Activated naive CD4-positive, alpha-beta T cell treated with anti-CD3 and anti-CD28 coated beads, Interleukin-2, amount 50 U/mL, for 72 hours (primary cell): ENCODE results near the gene NEBL. TPM values are rescaled to one million over a fixed set of nuclear protein-coding genes. Genes with fewer than 3 reads are reported as not detected.

ENCODE experiments used
- ATAC-seq, 2 donors: fragments of 150-1000 bp; cut with Tn5 transposase; 2 replicates each; pipeline ENCODE4 v1.10.0; 2021; ENCODE audit warnings: mild to moderate bottlenecking in 2 of 2, moderate library complexity in 2 of 2
- DNase-seq, 2 donors: peaks; one replicate each; pipeline ENCODE4 v3.0.0; 2021 to 2022; ENCODE audit warnings: low spot score in 2 of 2
- H3K27ac Mint-ChIP-seq, 2 donors: one replicate each; pipeline ENCODE4 v1.8.0; 2022; ENCODE audit warnings: mild to moderate bottlenecking in 2 of 2, mixed read lengths in 2 of 2
- H3K36me3 Mint-ChIP-seq, 2 donors: one replicate each; pipeline ENCODE4 v1.8.0; 2022; ENCODE audit warnings: mixed read lengths in 2 of 2
- H3K9me3 Mint-ChIP-seq, 2 donors: one replicate each; pipeline ENCODE4 v1.8.0; 2022; ENCODE audit warnings: mixed read lengths in 2 of 2
- total RNA-seq, 2 donors: library from RNA; stranded (reverse); gene quantifications; one replicate each; pipeline ENCODE4 v1.2.3, GENCODE V29; 2022

The NEBL gene
- total RNA-seq, 2 donors from 2014 or later = 0.02 to 3.0 TPM

DNA sequence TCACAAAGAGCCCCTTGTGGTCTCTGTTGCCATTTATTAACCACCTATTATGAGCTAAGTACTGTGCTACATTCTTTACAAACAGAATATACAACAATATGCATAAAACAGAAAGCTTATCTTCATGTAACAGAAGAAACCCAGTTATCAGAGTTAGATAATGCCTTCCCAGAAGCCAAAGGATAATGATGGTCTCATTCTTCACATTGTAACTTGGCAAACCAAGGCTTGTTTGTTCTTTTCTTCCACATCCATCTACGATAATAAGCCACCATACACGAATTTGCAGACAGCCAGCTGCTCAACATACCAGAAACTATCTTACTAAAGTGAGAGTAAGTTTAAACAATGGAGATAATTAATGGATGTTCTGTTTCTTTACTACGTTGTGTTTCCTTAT lies 127.6 kb downstream of the NEBL start:
- no peaks in the 10 kb centered on the region for H3K36me3 Mint-ChIP-seq
- ATAC-seq (no peak), DNase-seq (no peak)
- peaks cover 0 to 6% of the 10 kb centered on the region in 2 donors for H3K9me3 Mint-ChIP-seq
- no peak overlapping the region for H3K27ac Mint-ChIP-seq

DNA sequence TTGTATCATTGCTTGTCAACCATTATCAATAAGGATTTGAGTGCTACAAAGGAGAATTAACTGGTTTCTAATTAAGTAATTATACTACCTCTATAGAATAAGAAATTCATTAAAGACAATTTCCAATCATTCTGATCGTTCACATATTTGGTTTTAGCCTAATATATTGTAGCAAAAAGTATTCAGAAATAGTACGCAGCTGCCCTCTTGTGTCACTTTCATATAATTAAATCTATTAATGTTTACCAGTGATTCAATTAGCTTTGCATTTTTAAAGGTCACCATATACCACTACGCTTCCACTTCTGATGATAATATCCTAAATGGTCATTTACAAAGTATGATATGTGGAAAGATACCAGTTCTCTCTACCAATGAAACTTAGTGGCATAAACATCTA lies 128.3 kb downstream of the NEBL start:
- ATAC-seq = no peak
- no peaks in the 10 kb centered on the region for H3K36me3 Mint-ChIP-seq

DNA sequence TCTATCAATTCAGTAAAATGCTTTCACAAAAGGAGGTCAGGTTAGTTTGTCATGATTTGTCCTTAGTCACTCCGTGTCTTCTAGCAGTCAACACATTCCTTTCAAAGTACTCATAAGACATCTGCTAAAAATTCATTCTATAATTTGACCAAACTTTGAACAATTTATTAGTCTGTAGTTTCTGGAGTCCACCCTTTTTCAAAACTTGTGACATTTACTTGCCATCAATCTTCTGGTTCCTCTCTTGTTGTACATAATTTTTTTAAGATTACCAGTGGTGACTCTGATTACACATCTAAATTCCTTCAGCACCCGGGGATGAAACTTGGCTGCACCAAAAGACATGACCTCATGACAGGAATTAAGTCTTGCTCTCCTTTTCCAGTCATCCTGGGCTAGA lies 130.1 kb downstream of the NEBL start:
- ATAC-seq = no peak
- H3K9me3 Mint-ChIP-seq = peaks cover 0 to 1% of the 10 kb centered on the region in 2 donors
- H3K27ac Mint-ChIP-seq = no peak overlapping the region
- H3K36me3 Mint-ChIP-seq = no peaks in the 10 kb centered on the region
- no peak for DNase-seq

More for the DNA sequence above, 128.3 kb downstream of the NEBL start:
- Mint-ChIP-seq H3K9me3 (peaks cover 0 to 6% of the 10 kb centered on the region in 2 donors), H3K27ac (no peak overlapping the region)
- DNase-seq = no peak

DNA sequence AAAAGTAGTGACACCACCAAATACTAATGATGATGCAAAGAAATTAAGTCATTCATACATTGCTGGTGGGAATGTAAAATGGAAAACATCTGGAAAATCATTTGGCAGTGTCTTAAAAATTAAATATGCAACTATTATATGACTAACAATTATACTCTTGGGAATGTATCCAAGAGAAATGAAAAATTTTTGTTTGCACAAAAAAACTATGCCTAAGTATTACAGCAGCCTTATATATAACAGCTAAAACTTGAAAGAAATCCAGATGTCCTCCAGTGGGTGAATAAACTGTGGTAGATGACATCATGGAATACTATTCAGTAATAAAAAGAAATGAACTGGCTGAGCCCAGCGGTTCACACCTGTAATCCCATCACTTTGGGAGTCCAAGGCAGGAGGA lies 132.0 kb downstream of the NEBL start:
- DNase-seq = no peak
- no peaks in the 10 kb centered on the region for H3K36me3 Mint-ChIP-seq
- peaks cover 0 to 4% of the 10 kb centered on the region in 2 donors for H3K9me3 Mint-ChIP-seq
- H3K27ac Mint-ChIP-seq = no peak overlapping the region
- ATAC-seq = no peak

DNA sequence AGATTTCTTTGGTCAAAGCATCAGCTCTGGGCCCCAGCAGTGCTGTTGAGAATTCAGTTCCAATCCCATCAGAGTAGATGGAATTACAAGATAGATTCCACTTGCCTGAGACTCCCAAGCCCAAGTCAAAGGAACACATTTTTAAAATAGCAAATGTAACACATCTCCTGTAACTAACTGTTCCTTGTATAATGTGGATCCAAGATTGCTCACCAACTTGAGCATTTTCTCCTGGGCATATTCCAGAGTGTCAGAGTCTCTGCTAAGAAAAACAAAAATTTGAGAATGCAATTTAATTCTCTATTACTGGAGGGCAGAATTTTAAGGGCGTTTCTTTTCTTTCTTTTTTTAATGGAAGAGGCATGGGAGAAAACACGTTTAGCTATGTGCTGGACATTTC lies 136.7 kb downstream of the NEBL start:
- ATAC-seq (no peak), DNase-seq (no peak)
- Mint-ChIP-seq H3K36me3 (peaks cover 0 to 7% of the 10 kb centered on the region in 2 donors), H3K27ac (no peak overlapping the region), H3K9me3 (peaks cover 9 to 12% of the 10 kb centered on the region in 2 donors)

DNA sequence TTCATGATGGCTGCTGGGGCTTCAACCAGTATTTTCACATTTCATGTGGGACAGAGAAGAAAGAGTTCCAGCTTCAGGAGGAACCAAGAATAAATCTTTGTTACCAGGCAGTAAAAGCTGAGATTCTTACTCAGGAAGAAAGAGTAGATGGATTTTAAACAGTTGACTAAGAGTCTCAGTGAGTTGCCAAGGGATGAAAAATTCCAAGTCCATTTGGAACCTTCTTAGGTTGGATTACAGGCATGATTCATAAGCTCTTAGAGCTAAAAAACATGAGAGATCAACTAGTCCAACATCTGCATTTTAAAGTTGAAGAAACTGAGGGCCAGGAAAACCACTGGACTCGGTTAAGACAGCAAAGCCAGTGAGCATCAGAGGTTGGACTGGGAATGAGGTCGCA lies 148.6 kb downstream of the NEBL start:
- peaks cover 15 to 18% of the 10 kb centered on the region in 2 donors for H3K9me3 Mint-ChIP-seq
- H3K27ac Mint-ChIP-seq = no peak overlapping the region
- DNase-seq (no peak), ATAC-seq (no peak)
- H3K36me3 Mint-ChIP-seq = no peaks in the 10 kb centered on the region

DNA sequence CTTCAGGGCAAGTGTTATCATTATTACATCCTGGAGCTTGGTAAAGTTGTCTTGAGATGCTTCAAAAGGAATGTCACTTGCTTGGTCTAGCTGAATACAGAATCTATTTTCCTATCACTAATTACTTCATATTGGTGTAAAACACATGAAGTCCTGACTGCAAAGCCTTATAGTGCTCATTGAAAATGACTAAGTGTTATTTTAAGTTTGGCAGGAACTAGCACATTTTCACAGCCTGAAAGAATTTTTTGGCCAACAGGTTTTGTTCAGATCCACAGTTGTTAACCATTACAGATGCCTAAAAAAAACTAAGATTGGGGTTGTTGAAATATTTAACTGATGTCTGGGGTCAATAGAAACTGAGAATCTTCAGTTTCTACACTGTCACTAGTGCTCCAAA lies 149.3 kb downstream of the NEBL start:
- DNase-seq (no peak), ATAC-seq (no peak)
- Mint-ChIP-seq H3K36me3 (no peaks in the 10 kb centered on the region), H3K9me3 (peaks cover 15 to 18% of the 10 kb centered on the region in 2 donors), H3K27ac (no peak overlapping the region)

DNA sequence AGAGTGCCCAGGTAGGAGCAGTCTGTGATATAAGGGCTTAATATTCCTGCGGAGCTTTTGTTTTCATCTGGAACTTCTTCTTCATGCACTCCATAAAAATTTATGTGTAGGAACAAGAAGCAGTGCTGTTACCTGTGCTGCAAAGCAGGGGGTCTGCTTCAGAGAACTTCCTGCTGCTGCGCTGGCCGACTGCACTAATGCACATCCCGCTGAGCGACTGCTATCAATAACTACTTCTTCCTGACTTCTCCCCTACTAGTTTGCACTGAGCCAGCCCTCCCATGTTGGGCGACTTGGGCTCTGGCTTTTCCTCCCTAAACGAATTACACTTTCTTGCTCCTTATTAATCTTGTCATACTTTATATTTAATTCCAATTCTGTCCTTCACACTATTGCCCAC lies 150.3 kb downstream of the NEBL start:
- Mint-ChIP-seq H3K36me3 (no peaks in the 10 kb centered on the region), H3K9me3 (peaks cover 17 to 19% of the 10 kb centered on the region in 2 donors), H3K27ac (no peak overlapping the region)
- ATAC-seq (no peak), DNase-seq (no peak)

DNA sequence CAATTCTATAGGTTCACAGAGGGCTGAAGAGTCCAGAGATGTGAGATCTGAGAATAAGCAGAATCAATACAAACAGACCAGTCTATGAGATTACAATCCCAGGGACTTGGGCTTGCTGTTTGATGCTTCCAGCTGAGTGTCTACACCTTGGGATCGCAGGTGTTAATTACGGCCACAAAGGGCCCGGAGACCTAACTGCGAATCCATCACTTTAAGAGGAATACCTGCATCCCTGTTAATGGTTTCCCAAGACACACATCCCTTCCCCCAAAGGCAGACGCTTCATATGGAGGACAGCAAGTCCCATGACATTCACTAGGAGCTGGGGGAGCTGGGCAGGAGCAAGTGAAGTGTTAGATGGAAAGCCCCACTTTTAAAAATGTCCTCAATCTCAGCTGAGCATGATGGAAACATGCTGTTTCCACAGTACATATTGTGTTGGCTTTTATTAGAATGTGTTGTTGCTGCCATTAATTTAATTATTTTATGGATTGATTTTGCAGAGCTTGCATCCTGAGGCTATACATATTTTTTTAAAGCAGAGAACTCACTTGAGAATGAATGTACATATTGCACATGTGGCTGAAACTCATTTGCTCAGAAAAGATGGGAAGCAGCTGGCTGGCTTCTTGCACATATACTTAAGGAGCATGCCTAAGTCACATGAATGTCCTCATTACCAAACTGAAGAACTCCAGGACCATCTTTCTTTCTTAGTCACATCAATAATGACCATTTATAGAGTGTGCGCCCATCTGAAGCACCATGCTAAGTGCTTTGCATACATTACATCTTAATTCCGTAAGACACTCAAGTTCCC lies 151.3 kb downstream of the NEBL start:
- Mint-ChIP-seq H3K36me3 (no peaks in the 10 kb centered on the region), H3K9me3 (peaks cover 20% of the 10 kb centered on the region in 2 donors), H3K27ac (no peak overlapping the region)
- ATAC-seq (no peak), DNase-seq (no peak)

DNA sequence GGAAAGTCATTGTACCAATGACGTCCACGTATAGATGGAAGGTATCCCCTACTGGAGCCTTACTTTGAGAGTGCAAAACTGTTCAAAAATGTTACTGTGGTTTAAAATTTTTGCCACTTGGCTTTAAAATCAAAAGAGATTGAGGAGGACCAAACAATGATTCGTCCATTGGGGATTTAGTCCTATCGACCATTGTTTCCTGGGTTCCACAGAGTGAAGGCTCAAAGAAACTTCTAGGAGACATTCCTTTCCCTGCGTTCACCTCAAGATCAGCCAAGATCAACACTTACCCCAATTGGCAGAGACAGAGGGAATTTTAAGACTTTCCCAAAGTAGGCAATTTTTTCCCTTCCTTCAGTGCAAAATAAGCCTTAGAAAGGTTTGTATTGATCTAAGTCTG lies 152.3 kb downstream of the NEBL start:
- ATAC-seq = no peak
- Mint-ChIP-seq H3K9me3 (peaks cover 14% of the 10 kb centered on the region in 2 donors), H3K27ac (no peak overlapping the region), H3K36me3 (peaks cover 0 to under 1% of the 10 kb centered on the region in 2 donors)
- no peak for DNase-seq

DNA sequence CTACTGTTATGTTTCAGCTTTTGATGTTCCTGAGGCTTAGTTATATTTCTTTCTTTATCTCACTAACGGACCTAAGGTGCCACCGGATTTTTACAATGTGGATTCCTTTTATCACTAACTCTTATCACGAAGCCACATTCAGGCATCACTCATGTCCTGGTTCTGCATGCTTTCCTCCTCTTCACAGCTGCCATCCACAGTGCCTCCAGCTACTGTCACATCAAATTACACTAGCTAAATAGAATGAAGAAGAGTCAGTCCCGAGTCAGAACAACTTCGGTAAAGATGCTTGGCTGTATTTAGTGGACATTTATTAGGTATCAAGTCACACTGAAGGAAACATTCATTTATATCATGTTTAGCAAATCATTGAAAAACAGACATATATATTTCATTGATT lies 153.2 kb downstream of the NEBL start:
- DNase-seq (no peak), ATAC-seq (no peak)
- no peak overlapping the region for H3K27ac Mint-ChIP-seq
- peaks cover 12 to 16% of the 10 kb centered on the region in 2 donors for H3K9me3 Mint-ChIP-seq
- H3K36me3 Mint-ChIP-seq = peaks cover 0 to 5% of the 10 kb centered on the region in 2 donors

DNA sequence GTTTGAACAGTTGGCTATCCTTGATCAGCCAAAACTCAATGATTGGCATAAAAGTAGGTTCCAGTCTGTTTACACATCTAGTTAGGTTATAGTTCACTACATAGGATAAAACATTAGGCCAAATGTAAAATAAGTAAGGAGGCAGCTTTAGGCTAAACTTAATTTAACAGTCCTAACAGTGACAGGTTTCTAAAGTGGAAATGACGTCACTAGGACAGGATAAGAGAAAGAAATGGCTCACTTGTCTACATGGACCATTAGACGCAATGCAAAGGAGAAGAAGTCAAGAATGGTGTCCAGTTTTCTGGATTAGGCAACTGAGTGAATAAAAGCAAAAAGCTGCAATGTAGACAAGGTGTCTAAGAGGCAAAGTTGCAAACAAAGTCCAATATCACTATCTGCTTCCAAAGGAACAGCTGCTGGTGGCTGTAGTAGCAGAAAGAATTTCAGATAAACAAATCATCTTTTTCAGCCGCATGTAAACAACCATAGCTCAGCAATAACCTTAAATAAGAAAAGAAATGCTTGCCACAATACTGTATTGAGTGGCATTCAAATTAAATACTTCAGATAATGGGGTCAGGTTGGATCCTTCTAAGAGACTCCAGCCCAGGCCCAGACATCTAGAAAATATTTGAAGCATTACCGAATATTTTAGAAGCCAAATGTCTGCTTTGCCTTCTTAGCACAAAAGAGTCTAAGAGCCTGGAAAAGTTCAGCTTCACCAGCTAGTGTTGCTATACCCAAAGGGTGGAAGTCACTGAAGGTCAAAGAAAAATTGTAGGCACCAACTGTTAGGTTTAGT lies 154.2 kb downstream of the NEBL start:
- ATAC-seq = no peak
- Mint-ChIP-seq H3K27ac (no peak overlapping the region), H3K36me3 (peaks cover 0 to 5% of the 10 kb centered on the region in 2 donors), H3K9me3 (peaks cover 8 to 16% of the 10 kb centered on the region in 2 donors)
- no peak for DNase-seq

DNA sequence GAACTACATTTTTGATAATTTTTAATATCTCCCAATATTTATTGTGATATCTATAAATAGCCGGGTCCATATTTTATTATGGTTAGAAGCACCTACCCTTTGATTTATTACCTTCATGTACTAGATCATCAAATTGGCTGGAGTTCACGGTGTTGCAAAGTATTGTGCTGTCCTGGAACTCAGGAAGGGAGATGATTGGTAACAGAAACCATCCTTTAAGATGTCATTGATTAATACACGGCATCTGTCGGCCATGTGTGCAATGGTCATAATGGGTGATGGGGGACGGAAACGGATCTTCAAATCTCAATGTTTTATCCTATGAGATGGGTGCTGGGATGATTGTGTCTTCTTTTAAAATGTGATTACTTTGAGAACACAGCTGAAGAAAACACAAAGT lies 157.0 kb downstream of the NEBL start:
- Mint-ChIP-seq H3K9me3 (peaks cover 8 to 9% of the 10 kb centered on the region in 2 donors), H3K27ac (no peak overlapping the region), H3K36me3 (peaks cover 0 to 5% of the 10 kb centered on the region in 2 donors)
- no peak for ATAC-seq
- no peak for DNase-seq

DNA sequence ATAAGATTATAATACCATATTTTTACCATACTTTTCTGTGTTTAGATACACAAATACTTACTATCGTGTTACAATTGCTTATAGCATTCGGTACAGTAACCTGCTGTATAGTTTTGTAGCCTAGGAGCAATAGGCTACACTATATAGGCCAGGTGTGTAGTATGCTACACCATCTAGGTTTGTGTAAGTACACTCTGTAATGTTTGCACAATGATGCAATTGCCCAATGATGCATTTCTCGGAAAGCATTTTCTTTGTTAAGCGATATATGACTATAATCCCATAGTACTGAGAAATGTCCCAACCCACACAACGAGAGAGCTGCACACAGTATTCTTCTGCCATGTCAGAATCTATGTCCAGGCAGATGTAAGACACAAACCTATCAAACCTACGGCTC lies 160.0 kb downstream of the NEBL start:
- peaks cover 0 to 5% of the 10 kb centered on the region in 2 donors for H3K36me3 Mint-ChIP-seq
- H3K27ac Mint-ChIP-seq = no peak overlapping the region
- ATAC-seq (no peak), DNase-seq (no peak)
- peaks cover 8 to 9% of the 10 kb centered on the region in 2 donors for H3K9me3 Mint-ChIP-seq
